Pancreas (tissue), 10 donors: ENCODE results near the gene NPVF. TPM values are rescaled to one million over a fixed set of nuclear protein-coding genes. Genes with fewer than 3 reads are reported as not detected.

ENCODE experiments used
- ATAC-seq, 4 donors: fragments of 200-7000 bp; cut with Tn5 transposase; one replicate each; pipeline versions ENCODE4 v1.8.0 to v1.9.1; 2020; ENCODE audit warnings: mild to moderate bottlenecking in 4 of 4, moderate library complexity in 4 of 4
- DNase-seq, 6 donors: peaks; one replicate each; pipeline ENCODE4 v3.0.0-alpha.2; 2020
- FAIRE-seq: peaks from 2 replicates; lab custom pipeline; 2012; peaks lifted over from hg19 to GRCh38; lab: Jason Lieb, UNC
- H3K27ac ChIP-seq, 4 donors: fragments of 200-600 bp; sonication (generic); 1 replicate in 3 of 4; 2 replicates in 1 of 4; pipeline versions ENCODE4 v1.5.0 to v1.8.0; 2020
- H3K27me3 ChIP-seq, 4 donors: fragments of 200-600 bp; one replicate each; pipeline ENCODE4 v1.8.0; 2021
- H3K36me3 ChIP-seq, 3 donors: fragments of 200-600 bp; sonication (generic) in 1 of 3; one replicate each; pipeline versions ENCODE4 v1.5.0 to v1.8.0; 2020 to 2021
- H3K4me1 ChIP-seq, 3 donors: fragments of 200-600 bp; one replicate each; pipeline ENCODE4 v1.8.0; 2021
- H3K4me3 ChIP-seq, 4 donors: fragments of 200-600 bp; sonication (generic) in 2 of 4; one replicate each; pipeline versions ENCODE4 v1.5.0 to v1.8.0; 2020 to 2021
- H3K9me3 ChIP-seq, 4 donors: fragments of 200-600 bp; one replicate each; pipeline ENCODE4 v1.8.0; 2021
- WGBS, 2 donors: extraction: QIAGEN DNeasy Blood & Tissue Kit; methylation state at CpG; one replicate each; pipeline ENCODE4 v1.1.7; 2013; 5-methylcytosine and 5-hydroxymethylcytosine counted together
- intact Hi-C, 3 donors: fragments of 100-400 bp; cut with DNase I; formaldehyde crosslinking; loops; one replicate each; pipeline versions ENCODE4 v1.11.1 to v1.14.2; 2022
- polyA plus RNA-seq, 2 donors: library from polyadenylated mRNA; stranded (reverse); fragments of 200-250 nt; gene quantifications; one replicate each; pipeline ENCODE4 v1.2.3, GENCODE V29; 2013
- total RNA-seq, 6 donors: library from RNA; stranded (reverse); fragmentation: NEBNext Ultra II Directional in 4 of 6; extraction: Animal tissue kit (Norgen Biotek cat#: 25700) in 4 of 6; gene quantifications; one replicate each; pipeline versions ENCODE4 v1.2.1 to v1.2.4, GENCODE V29; 2021 to 2023
- TF ChIP-seq, protein P1 (sequence below), 4 donors: fragments of 200-600 bp; sonication (generic) in 3 of 4; IDR thresholded peaks; one replicate each; pipeline versions ENCODE4 v1.5.0 to v1.8.0; 2021; ENCODE audit warnings: antibody characterized with exemption in 4 of 4
- donor health status: healthy with polysubstance abuse.
- donor health status: DM: no; HTN: no; CAD: no; lungs with moderate emphysema.
- donor health status: DM: no; HTN: no; CAD: no.
- donor health status: control.
- donor health status: control.
- donor health status: Bipolar disorder and iron deficiency.
- donor health status: DM: yes; HTN: yes; CAD: no.
- donor health status: DM: no; HTN: no; CAD: no.
- donor health status: DM: no; HTN: no; CAD: no.
- donor health status: DM: yes; HTN: yes; CAD: no.

NPVF gene
- total and polyA plus RNA-seq, 8 donors = not detected

DNA sequence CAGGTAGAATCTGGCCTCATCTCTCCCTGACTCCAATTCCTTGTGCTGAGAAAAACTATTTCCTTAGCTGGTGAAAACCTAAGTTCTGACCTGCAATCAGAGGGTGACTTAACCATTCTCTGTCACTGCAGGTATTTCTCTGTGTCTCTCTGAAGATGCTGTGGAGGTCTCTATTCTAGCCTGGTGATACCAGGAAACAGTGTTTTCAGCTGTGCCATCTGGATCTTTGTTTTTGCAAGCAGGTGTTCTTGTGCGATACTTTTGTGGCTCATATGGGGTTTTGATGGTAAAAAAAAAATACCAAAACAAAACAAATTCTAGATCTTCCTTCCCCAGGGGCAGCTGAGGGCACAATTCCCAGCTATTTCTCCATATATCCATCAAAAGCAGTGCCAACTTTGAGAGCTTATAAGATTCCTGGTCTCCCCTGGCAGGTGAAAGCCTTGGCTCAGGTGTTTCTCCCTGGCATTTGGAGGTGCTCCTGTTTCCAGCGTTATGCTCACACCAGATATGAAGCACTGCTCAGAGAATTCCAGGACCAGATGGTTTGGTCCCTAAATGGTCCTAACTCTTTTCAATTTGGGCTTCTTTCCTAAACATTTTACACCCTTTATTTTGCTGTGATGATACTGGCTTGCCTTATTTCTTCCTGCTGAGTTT, 9.9 kb upstream of the NPVF start:
- TF ChIP-seq, protein P1, sequence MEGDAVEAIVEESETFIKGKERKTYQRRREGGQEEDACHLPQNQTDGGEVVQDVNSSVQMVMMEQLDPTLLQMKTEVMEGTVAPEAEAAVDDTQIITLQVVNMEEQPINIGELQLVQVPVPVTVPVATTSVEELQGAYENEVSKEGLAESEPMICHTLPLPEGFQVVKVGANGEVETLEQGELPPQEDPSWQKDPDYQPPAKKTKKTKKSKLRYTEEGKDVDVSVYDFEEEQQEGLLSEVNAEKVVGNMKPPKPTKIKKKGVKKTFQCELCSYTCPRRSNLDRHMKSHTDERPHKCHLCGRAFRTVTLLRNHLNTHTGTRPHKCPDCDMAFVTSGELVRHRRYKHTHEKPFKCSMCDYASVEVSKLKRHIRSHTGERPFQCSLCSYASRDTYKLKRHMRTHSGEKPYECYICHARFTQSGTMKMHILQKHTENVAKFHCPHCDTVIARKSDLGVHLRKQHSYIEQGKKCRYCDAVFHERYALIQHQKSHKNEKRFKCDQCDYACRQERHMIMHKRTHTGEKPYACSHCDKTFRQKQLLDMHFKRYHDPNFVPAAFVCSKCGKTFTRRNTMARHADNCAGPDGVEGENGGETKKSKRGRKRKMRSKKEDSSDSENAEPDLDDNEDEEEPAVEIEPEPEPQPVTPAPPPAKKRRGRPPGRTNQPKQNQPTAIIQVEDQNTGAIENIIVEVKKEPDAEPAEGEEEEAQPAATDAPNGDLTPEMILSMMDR (IDR thresholded peaks at IDR 0.05) = no peak
- Histone ChIP-seq H3K9me3 (no peaks in the 10 kb centered on the region), H3K27me3 (no peaks in the 10 kb centered on the region), H3K36me3 (no peaks in the 10 kb centered on the region), H3K4me1 (no peaks in the 10 kb centered on the region), H3K4me3 (no peak overlapping the region), H3K27ac (no peak overlapping the region)
- intact Hi-C loops = no loop called here
- FAIRE-seq = no peak
- ATAC-seq = no peak
- DNase-seq = no peak
- WGBS, 2 donors = 68 to 76% methylated on average over 2 of the region's 2 CpGs

- Histone ChIP-seq H3K36me3 (no peaks in the 10 kb centered on the region), H3K27ac (no peak overlapping the region), H3K9me3 (no peaks in the 10 kb centered on the region), H3K4me3 (no peak overlapping the region), H3K4me1 (no peaks in the 10 kb centered on the region), H3K27me3 (no peaks in the 10 kb centered on the region)
- no peak for ATAC-seq
- intact Hi-C loops = no loop called here
- DNase-seq = no peak
- TF ChIP-seq, protein P1 (IDR thresholded peaks at IDR 0.05) = no peak
- 79 to 90% methylated on average over 3 of the region's 3 CpGs for WGBS, 2 donors
- FAIRE-seq = no peak
Observed at GRCh38 chr7:25235471-25235870, 7.2 kb upstream of the NPVF start.

GRCh38 chr7:25234336-25234735, 6.0 kb upstream of the NPVF start:
- ATAC-seq (no peak), FAIRE-seq (no peak), DNase-seq (no peak)
- H3K9me3 ChIP-seq = no peaks in the 10 kb centered on the region
- H3K4me3 ChIP-seq = no peak overlapping the region
- no peak overlapping the region for H3K27ac ChIP-seq
- intact Hi-C loops = no loop called here
- WGBS, 2 donors = 44 to 51% methylated on average over 4 of the region's 4 CpGs
- H3K27me3 ChIP-seq = no peaks in the 10 kb centered on the region
- H3K4me1 ChIP-seq = no peaks in the 10 kb centered on the region
- TF ChIP-seq, protein P1 (IDR thresholded peaks at IDR 0.05) = no peak
- no peaks in the 10 kb centered on the region for H3K36me3 ChIP-seq

DNA sequence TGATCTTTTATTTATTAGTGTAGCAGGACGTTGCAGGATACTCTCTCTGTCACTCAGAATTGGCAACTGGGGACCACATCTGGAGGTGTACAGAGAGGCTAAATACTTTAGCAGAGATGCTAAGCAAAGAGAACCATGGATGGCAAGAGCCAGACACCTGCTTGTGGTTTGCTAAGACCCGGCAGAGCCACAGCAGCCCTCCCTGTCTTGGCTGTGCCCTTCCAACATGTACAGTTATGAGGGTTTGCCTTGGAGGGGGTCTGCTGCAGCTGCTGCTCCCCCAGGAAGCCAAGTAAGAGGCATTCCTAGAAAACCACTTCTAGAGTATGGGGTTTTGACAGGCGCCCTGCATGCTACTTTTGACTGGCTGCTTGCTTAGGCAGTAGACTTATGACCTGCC, 5.1 kb downstream of the NPVF start:
- Histone ChIP-seq H3K4me3 (no peak overlapping the region), H3K27me3 (no peaks in the 10 kb centered on the region), H3K4me1 (no peaks in the 10 kb centered on the region), H3K36me3 (no peaks in the 10 kb centered on the region), H3K27ac (no peak overlapping the region), H3K9me3 (no peaks in the 10 kb centered on the region)
- TF ChIP-seq, protein P1 (IDR thresholded peaks at IDR 0.05) = no peak
- 66 to 71% methylated on average over 3 of the region's 3 CpGs for WGBS, 2 donors
- FAIRE-seq (no peak), ATAC-seq (no peak), DNase-seq (no peak)
- intact Hi-C loops = no loop called here

- intact Hi-C loops = no loop called here
- FAIRE-seq = no peak
- 84 to 89% methylated on average over 5 of the region's 5 CpGs for WGBS, 2 donors
Observed at GRCh38 chr7:25222666-25223065, 5.6 kb downstream of the NPVF start.

More at GRCh38 chr7:25222666-25223065, 5.6 kb downstream of the NPVF start:
- no peaks in the 10 kb centered on the region for H3K36me3 ChIP-seq
- DNase-seq = no peak
- TF ChIP-seq, protein P1 (IDR thresholded peaks at IDR 0.05) = no peak
- no peak for ATAC-seq
- no peak overlapping the region for H3K4me3 ChIP-seq
- H3K27me3 ChIP-seq = no peaks in the 10 kb centered on the region
- H3K27ac ChIP-seq = no peak overlapping the region
- no peaks in the 10 kb centered on the region for H3K9me3 ChIP-seq
- no peaks in the 10 kb centered on the region for H3K4me1 ChIP-seq
